Measurements from ENCODE around the gene TXNL4A.

The TXNL4A gene

GRCh38 chr18:79963658-79964329 is 24.6 kb downstream of the TXNL4A start:
- no peak for DNase-seq

GRCh38 chr18:79962835-79963657 is 25.3 kb downstream of the TXNL4A start:
- DNase-seq, result no peak

GRCh38 chr18:79962311-79962710 is 26.1 kb downstream of the TXNL4A start:
- no peak for DNase-seq

- peak in 1 of 2 experiments; percentile 15 for DNase-seq
Measured at GRCh38 chr18:79961527-79962291, 26.7 kb downstream of the TXNL4A start.

GRCh38 chr18:79960921-79961526 is 27.3 kb downstream of the TXNL4A start:
- DNase-seq, result no peak

- DNase-seq, result peak; percentile 42 to 69
Measured at GRCh38 chr18:79960161-79960801, 28.1 kb downstream of the TXNL4A start.

- no peak for DNase-seq
Measured at GRCh38 chr18:79958981-79959380, 29.4 kb downstream of the TXNL4A start.

GRCh38 chr18:79956276-79956675 is 32.1 kb downstream of the TXNL4A start:
- no peak for DNase-seq

GRCh38 chr18:79955302-79956075 is 32.9 kb downstream of the TXNL4A start:
- DNase-seq, result no peak

- no peak for DNase-seq
Measured at GRCh38 chr18:79954791-79955190, 33.6 kb downstream of the TXNL4A start.

GRCh38 chr18:79953971-79954651 is 34.3 kb downstream of the TXNL4A start:
- DNase-seq, result no peak

GRCh38 chr18:79952996-79953559 is 35.3 kb downstream of the TXNL4A start:
- DNase-seq, result no peak

GRCh38 chr18:79952456-79952995 is 35.8 kb downstream of the TXNL4A start:
- DNase-seq, result no peak

- peak; percentile 41 to 67 for DNase-seq
Measured at GRCh38 chr18:79951545-79952455, 36.6 kb downstream of the TXNL4A start, which contains the start of gene SLC66A2. Gene SLC66A2 (minus strand): TSS chr18:79951653. CDS start chr18:79950926, 727 bp downstream.

- DNase-seq, result no peak
Measured at GRCh38 chr18:79950515-79951341, 37.6 kb downstream of the TXNL4A start.

GRCh38 chr18:79949697-79950487 is 38.5 kb downstream of the TXNL4A start:
- DNase-seq, result peak; percentile 95 to 98

GRCh38 chr18:79948719-79949411 is 39.5 kb downstream of the TXNL4A start:
- DNase-seq, result no peak

Data from Kasumi-1 (cell line).